Measurements from ENCODE around the gene PPP1CC.
"Not testable (repeated sequence)": the region's sequence is repeated elsewhere in the genome, so short reads cannot be mapped to it uniquely, and the experiment has no call there.

Gene PPP1CC

GRCh38 chr12:110750784-110751461 lies 8.2 kb upstream of the PPP1CC start:
- peak; percentile 3 for DNase-seq

DNA sequence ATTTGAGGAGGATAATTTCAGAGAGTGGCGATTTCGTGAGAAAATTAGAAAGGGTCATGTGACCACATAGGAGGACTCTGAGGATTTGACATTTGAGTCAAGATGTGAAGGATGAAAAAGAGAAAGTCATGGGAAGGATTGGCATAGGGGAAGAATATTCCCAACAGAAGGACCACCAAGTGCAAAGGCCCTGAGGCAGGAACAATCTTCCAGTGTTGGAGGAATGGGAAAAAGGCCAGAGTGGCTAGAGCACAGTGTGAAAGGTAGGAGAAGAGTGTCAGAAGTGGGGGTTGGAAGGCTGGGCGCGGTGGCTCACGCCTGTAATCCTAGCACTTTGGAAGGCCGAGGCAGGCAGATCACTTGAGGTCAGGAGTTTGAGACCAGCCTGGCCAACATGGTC lies 3.9 kb upstream of the PPP1CC start:
- no peak for DNase-seq

- DNase-seq, result no peak
Observed at GRCh38 chr12:110745542-110746284, 3.0 kb upstream of the PPP1CC start.

GRCh38 chr12:110744601-110745264 lies 2.0 kb upstream of the PPP1CC start:
- DNase-seq, result peak; percentile 76

GRCh38 chr12:110744151-110744571 lies 1.5 kb upstream of the PPP1CC start:
- peak; percentile 86 for DNase-seq

DNA sequence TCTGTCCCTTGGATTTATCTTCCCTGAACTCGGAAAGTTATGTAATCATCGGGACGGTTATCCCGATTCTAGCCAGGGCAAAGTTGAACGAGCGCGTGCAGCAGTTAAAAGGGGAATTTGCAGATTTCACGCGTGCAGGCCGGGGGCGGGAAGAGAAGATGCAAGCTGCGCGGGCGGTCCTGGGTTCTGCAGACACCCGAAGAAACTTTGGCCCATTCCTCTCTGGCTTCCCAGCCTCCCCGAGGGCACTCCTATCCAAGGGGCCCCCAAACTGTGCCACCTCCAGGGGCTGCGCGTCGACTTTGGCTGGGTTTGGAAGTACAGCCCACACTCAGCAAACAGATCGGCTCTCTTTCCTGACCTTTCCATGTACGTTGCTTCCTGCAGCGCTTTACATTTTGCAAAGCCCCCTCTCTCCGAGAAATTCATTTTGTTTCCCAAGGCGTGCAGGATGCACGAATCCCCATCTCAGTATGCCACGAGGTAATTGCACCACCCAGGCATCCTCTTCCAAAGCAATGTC lies 941 bp upstream of the PPP1CC start:
- DNase-seq, result peak; percentile 45

DNA sequence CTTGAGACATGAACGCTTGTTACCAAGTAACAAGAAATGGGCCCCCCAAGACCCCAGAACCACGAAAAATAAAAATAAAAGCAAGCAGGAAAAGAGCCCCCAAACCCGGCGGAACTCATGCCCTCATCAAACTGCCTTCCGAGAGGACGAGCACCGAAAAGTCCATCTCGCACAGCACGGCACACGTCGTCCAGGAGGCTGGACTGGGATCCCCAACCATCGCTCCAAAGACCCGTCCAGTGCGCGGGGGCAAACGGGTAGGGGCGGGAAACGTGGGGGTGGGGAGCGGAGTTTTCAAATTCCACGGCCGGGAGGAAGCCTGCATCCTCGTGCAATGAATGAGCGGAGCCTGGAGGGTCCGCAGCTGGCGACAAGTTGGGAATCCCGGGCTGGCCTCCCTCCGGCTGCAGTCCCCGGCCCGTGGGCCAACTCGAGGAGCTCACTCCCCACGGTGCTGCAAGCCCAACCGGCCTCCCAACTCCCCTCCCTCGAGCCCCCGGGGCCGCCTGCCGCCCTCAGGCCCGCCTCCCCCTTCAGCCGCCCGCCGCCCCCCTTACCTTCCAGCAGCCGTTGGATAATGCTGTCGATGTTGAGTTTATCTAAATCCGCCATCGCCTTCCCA lies 484 bp downstream of the PPP1CC start:
- DNase-seq, result no peak

- DNase-seq, result peak; percentile 3
Observed at GRCh38 chr12:110741341-110742095, 1.2 kb downstream of the PPP1CC start.

DNA sequence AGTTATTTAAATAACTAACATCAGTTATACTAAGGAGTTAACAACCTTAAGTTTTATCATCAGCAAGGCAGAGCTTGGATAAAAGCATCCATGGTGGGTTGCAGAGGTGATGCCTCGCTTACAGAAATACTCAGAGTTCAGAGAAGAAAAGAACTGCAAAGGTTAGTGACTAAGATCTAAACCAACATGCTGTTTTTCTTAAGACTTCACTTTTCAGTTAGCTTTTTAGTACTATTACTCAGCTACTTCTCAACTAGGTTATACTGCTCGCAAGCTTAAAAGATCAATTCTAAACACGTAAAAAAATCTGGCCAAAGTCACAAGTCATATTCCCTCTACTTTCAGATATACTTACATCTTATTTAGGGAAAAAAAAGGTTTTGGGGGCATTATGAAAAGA lies 2.8 kb downstream of the PPP1CC start:
- no peak for DNase-seq

- no peak for DNase-seq
Observed at GRCh38 chr12:110739488-110739887, 3.2 kb downstream of the PPP1CC start.

DNA sequence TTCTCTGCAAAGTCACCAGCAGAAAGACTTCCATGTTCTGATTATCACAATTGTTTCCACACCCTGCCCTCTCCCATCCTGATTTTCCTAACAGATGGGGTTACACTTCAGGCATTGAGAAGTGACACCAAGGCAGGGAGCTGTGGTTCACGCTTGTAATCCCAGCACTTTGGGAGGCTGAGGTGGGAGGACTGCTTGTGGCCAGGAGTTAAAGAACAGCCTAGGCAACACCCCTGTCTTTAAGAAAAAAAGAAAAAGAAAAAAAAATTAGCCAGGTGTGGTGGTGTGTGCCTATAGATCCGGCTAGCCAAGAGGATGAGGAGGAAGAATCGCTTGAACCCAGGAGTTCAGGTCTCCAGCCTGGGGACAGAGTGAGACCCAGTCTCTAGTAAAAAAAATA lies 5.2 kb downstream of the PPP1CC start:
- no peak for DNase-seq

DNA sequence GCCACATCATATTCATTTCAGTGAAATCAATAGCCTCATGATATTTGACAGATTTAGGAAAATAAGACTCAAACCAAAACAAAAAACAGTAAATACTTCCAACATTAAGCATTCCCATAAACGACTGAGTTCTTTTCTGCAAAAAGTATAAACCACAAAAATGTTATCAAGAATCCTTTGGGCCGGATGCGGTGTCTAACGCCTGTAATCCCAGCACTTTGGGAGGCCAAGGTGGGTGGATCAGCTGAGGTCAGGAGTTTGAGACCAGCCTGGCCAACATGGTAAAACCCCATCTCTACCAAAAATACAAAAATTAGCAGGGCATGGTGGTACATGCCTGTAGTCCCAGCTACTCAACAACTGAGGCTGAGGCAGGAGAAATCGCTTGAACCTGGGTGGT lies 5.7 kb downstream of the PPP1CC start:
- peak; percentile 46 for DNase-seq

- DNase-seq, result no peak
Observed at GRCh38 chr12:110733900-110734299, 8.8 kb downstream of the PPP1CC start.

DNA sequence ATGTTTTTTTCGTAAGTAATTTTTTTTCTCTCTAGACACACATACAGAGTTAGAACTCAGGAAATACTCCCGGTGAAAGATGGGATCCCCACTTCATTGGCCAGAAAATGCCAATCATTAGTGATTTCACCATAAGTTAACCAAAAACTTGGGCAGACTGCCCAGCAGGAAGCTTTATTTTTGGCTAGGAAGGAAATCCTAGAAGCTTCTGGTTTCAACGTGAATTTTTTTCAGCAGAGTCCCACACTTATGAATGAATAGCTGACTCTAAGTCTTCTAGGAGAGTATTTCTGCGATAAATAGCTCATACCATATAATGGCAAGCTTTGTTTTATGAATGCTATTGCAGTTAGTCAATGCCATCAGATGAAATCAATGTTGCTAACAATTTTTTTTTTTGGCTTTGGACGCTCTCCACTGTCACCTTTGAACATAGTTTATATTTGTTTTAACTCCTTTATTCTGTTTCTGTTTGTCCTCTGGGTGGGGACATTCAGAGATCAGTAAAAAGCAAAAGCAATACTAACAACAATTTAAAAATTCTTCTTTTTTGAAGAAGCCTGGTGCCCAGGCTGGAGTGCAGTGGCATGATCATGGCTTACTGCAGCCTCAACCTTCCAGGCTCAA lies 9.5 kb downstream of the PPP1CC start:
- DNase-seq, result peak; percentile 9

- no peak for DNase-seq
Observed at GRCh38 chr12:110732572-110732971, 10.1 kb downstream of the PPP1CC start.

GRCh38 chr12:110731479-110731878 lies 11.2 kb downstream of the PPP1CC start:
- no peak for DNase-seq

GRCh38 chr12:110728628-110729027 lies 14.1 kb downstream of the PPP1CC start:
- DNase-seq, result no peak

GRCh38 chr12:110726708-110727369 lies 15.9 kb downstream of the PPP1CC start:
- DNase-seq, result no peak

DNA sequence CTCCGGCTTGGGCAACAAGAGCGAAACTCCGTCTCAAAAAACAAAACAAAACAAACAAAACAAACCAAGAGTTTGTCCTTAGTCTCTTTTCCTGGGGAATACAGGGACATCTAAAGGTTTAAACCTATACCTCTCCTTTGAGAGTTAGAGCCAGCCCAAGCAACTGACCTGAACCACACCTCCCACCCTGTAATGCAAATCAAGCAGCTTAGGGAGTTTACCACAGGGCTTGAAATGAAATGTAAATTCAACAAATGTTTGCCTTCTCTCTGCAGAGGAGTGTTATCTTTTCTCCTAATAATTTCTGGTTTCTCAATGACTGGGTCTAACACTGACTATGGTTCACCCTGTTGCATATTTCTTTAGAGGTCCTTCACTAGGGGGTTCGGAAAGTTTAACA lies 16.7 kb downstream of the PPP1CC start:
- DNase-seq, result no peak

DNA sequence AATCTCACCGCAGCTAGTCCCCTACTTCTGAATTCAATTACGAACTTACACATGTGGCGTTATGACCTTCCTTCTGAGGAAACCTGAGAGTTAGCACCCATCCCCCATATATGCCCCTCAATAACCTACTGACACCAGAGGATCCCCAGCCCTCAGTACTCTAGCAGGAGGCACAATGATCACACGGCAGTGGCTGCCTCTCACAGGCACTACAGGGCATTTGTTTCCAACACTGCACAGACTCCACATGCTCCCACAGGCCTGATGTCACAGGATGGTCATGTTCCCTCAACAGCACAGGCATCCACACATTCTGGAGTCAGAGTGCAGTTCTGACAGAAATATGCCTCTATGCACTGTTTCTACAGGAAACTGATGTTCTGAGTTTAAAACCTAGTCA lies 17.4 kb downstream of the PPP1CC start:
- DNase-seq, result no peak

DNA sequence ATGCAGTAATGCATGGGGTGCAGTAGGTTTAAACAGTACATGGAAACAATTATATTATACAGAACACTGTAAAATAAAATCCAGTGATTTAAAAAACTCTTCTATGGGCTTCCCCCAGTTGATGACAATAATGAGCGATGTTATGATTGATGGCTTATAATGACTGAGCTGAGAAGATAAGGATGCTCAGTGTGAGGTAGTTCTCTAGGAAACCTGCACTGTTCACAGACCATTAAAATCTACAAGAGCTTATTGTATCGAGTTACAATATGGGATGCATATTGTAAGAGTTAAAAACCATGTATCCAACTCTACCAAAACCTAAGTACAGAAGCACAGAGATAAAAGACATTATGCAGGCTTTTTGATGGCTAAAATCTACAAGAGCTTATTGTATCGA lies 19.8 kb downstream of the PPP1CC start:
- not testable (repeated sequence) for DNase-seq

- DNase-seq, result no peak
Observed at GRCh38 chr12:110721570-110721969, 21.1 kb downstream of the PPP1CC start.

Data from NCI-H226 (cell line).